Putamen (tissue), 1 donor: ENCODE data around the gene TWF2.

Experiments used
- DNase-seq: peaks from one replicate; pipeline ENCODE4 v3.0.0-alpha.2; 2016; ENCODE audit warnings: low spot score

The TWF2 gene

GRCh38 chr3:52237657-52238172, 1.2 kb downstream of the TWF2 start:
- DNase-seq, result no peak

GRCh38 chr3:52237006-52237656, 1.8 kb downstream of the TWF2 start:
- DNase-seq, result no peak

- no peak for DNase-seq
Measured at GRCh38 chr3:52236424-52236886, 2.5 kb downstream of the TWF2 start.

GRCh38 chr3:52234516-52235447, 4.2 kb downstream of the TWF2 start:
- DNase-seq, result no peak

GRCh38 chr3:52233968-52234367, 5.0 kb downstream of the TWF2 start:
- DNase-seq, result no peak

GRCh38 chr3:52233108-52233591, 5.8 kb downstream of the TWF2 start:
- DNase-seq, result no peak

GRCh38 chr3:52232279-52233107, 6.5 kb downstream of the TWF2 start:
- no peak for DNase-seq

- DNase-seq, result no peak
Measured at GRCh38 chr3:52231502-52232278, 7.3 kb downstream of the TWF2 start.

GRCh38 chr3:52230889-52231499, 8.0 kb downstream of the TWF2 start:
- no peak for DNase-seq

- DNase-seq, result no peak
Measured at GRCh38 chr3:52230461-52230860, 8.5 kb downstream of the TWF2 start.

GRCh38 chr3:52229656-52230055, 9.3 kb downstream of the TWF2 start:
- DNase-seq, result no peak

- DNase-seq, result no peak
Measured at GRCh38 chr3:52228751-52229291, 10.1 kb downstream of the TWF2 start.

- no peak for DNase-seq
Measured at GRCh38 chr3:52228266-52228665, 10.7 kb downstream of the TWF2 start.

- no peak for DNase-seq
Measured at GRCh38 chr3:52227766-52228165, 11.2 kb downstream of the TWF2 start.

GRCh38 chr3:52227117-52227516, 11.8 kb downstream of the TWF2 start:
- no peak for DNase-seq

- DNase-seq, result no peak
Measured at GRCh38 chr3:52226229-52226817, 12.6 kb downstream of the TWF2 start.

GRCh38 chr3:52225452-52226228, 13.3 kb downstream of the TWF2 start, which contains the start of gene TLR9:
Gene TLR9, minus strand, starts transcription at chr3:52225645. Its CDS starts 116 bp downstream, at chr3:52225529.
- no peak for DNase-seq

GRCh38 chr3:52223449-52224408, 15.2 kb downstream of the TWF2 start:
- DNase-seq, result no peak
